ENCODE measurements around the gene ASTN1.

ASTN1 gene

DNA sequence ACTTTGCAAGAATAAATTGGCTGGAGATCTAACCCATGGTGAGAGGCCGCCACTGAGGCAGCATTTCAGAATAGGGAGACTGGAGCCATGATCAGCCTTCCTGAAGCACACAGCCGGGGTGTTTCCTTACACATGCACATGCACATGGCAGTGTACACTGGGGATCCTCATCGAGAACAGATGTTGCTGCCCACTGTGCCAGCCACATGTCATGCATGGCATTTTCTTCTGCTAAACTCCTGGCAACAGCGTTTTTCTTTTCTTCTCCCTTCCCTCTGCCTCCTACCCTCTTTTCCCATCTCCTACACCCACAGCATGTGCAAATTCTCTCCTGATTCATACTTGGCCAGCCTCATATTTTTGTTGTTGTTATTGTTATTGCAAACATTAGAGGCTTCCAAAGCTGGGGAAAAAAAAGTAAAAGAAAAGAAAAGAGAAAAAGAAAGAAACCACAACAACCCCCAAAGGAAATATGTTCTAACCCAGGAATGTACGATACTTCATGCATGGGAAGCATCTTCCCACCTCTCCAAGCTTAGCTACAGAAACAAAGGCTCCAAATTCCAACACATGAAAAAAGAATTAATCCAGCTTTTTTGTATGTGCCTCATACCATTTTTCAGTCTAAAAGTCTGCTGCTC, 344.0 kb downstream of the ASTN1 start:
- DNase-seq: no peak

GRCh38 chr1:176816232-176816631, 348.3 kb downstream of the ASTN1 start:
- DNase-seq: no peak

DNA sequence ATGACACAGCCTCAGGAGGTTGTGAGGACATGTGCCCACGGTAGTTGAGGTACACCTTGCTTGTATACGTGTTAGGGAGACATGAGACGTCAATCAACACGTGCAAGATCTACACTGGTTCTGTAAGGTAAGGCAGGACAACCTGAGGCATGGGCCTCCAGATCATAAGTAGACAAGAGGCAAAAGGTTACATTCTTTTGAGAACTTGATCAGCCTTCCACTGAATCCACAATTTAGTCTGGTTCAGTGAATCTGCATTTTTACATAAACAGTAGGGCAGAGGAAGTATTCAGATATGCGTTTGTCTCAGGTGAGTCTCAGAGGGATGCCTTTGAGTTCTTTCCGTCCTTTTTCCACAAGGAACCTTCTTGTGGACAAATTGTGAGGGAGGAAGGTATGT, 348.9 kb downstream of the ASTN1 start:
- DNase-seq: no peak

- no peak for DNase-seq
These were observed 352.8 kb downstream of the ASTN1 start for GRCh38 chr1:176811511-176812288.

DNA sequence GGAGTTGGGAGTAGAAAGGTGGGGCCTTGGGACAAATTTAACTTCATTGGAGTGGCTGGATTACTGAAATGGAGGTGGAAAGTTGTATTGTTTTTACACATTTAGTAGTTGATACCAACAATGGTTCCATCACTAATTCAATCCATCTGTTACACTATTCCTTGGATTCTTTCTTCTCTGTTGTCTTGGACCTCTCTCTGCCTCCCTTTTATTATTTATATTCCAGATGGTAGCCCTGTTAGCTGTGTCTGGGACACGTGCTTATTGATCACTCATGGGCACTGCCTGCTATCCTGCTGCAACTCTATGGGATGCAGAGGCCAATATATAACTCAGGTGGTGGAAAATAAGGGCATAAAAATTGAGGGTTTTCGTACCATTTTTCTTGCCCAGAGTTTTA, 355.2 kb downstream of the ASTN1 start:
- DNase-seq: no peak

Measured in NCI-H1417 (cell line).